IMR-90 (cell line): ENCODE measurements around the gene VIPR2. TPM values are rescaled to one million over a fixed set of nuclear protein-coding genes. Genes with fewer than 3 reads are reported as not detected.
"Not testable (repeated sequence)": the region's sequence is repeated elsewhere in the genome, so short reads cannot be mapped to it uniquely, and the experiment has no call there.

Experiments
- ATAC-seq: fragments of 200-7000 bp; cut with Tn5 transposase; 2 replicates; pipeline ENCODE4 v1.9.1; 2020; ENCODE audit warnings: low read depth, mild to moderate bottlenecking, moderate library complexity
- BruUV-seq: library from RNA; stranded (reverse); fragments of 400-500 nt; replicated peaks from 2 replicates; lab custom pipeline; 2021; lab: Mats Ljungman, UMichigan
- CTCF ChIA-PET: fragments of 300-600 bp; formaldehyde crosslinking; extraction: SDS; loops from one replicate; lab custom pipeline; 2021; ENCODE audit warnings: antibody characterized with exemption; lab: Yijun Ruan, JAX
- POLR2A ChIA-PET: fragments of 300-600 bp; sonication (Branson Sonifier 250); formaldehyde crosslinking; loops from one replicate; lab custom pipeline; 2022; ENCODE audit warnings: antibody characterized with exemption; ENCODE audit not compliant: unreplicated experiment; lab: Charles Lee
- DNase-seq: peaks from one replicate; pipeline ENCODE4 v3.0.0; 2013
- H2AFZ ChIP-seq: replicated peaks from 2 replicates; pipeline ENCODE3; 2013; ENCODE audit warnings: low read length, mild to moderate bottlenecking; ENCODE audit not compliant: poor library complexity
- H2AK5ac ChIP-seq: 2 replicates; pipeline ENCODE4 v1.6.1; 2013; ENCODE audit warnings: low read depth, low read length, inconsistent platforms
- H2AK9ac ChIP-seq: replicated peaks from 2 replicates; pipeline ENCODE3; 2013; ENCODE audit warnings: mild to moderate bottlenecking, low read depth, low read length, moderate library complexity; ENCODE audit not compliant: poor library complexity
- H2BK120ac ChIP-seq: 2 replicates; pipeline ENCODE4 v1.6.1; 2013; ENCODE audit warnings: low read depth, low read length, inconsistent platforms
- H2BK15ac ChIP-seq: 3 replicates; pipeline ENCODE4 v1.6.1; 2013; ENCODE audit warnings: low read depth, low read length, inconsistent platforms
- H2BK20ac ChIP-seq: 2 replicates; pipeline ENCODE4 v1.6.1; 2013; ENCODE audit warnings: low read depth, mild to moderate bottlenecking, inconsistent platforms, low read length, moderate library complexity
- H2BK5ac ChIP-seq: 2 replicates; pipeline ENCODE4 v1.6.1; 2013; ENCODE audit warnings: mild to moderate bottlenecking, low read depth, low read length, inconsistent platforms; ENCODE audit not compliant: poor library complexity, severe bottlenecking
- H3K14ac ChIP-seq: replicated peaks from 2 replicates; pipeline ENCODE4 v1.6.1; 2013; ENCODE audit warnings: low read depth, low read length, inconsistent platforms
- H3K18ac ChIP-seq: 2 replicates; pipeline ENCODE4 v1.6.1; 2013; ENCODE audit warnings: low read depth, low read length, control low read depth
- H3K23ac ChIP-seq: 2 replicates; pipeline ENCODE4 v1.6.1; 2013; ENCODE audit warnings: low read depth, low read length, inconsistent platforms
- H3K27ac ChIP-seq: 2 replicates; pipeline ENCODE4 v1.5.1; 2013; ENCODE audit warnings: mild to moderate bottlenecking, control low read depth, low read length; ENCODE audit not compliant: insufficient read depth
- H3K27me3 ChIP-seq: 2 replicates; pipeline ENCODE4 v1.6.1; 2013; ENCODE audit warnings: low read length; ENCODE audit not compliant: control insufficient read depth, insufficient read depth
- H3K36me3 ChIP-seq: 2 replicates; pipeline ENCODE4 v1.6.1; 2013; ENCODE audit warnings: low read length, mixed read lengths; ENCODE audit not compliant: control insufficient read depth, insufficient read depth
- H3K4ac ChIP-seq: 2 replicates; pipeline ENCODE4 v1.6.1; 2013; ENCODE audit warnings: low read depth, low read length, inconsistent platforms
- H3K4me1 ChIP-seq: 2 replicates; pipeline ENCODE4 v1.6.1; 2013; ENCODE audit warnings: low read length, mixed read lengths; ENCODE audit not compliant: control insufficient read depth, insufficient read depth
- H3K4me2 ChIP-seq: 2 replicates; pipeline ENCODE4 v1.6.1; 2013; ENCODE audit warnings: low read depth, mild to moderate bottlenecking, control low read depth, low read length, moderate library complexity
- H3K4me3 ChIP-seq: 2 replicates; pipeline ENCODE4 v1.5.1; 2013; ENCODE audit warnings: low read depth, mild to moderate bottlenecking, control low read depth, low read length, moderate library complexity; ENCODE audit not compliant: insufficient read depth
- H3K56ac ChIP-seq: 2 replicates; pipeline ENCODE4 v1.6.1; 2013; ENCODE audit warnings: low read length, inconsistent platforms; ENCODE audit not compliant: insufficient read depth; ENCODE audit errors: extremely low read depth
- H3K79me1 ChIP-seq, 2 experiments: 2 replicates each; pipeline ENCODE4 v1.6.1; 2013; ENCODE audit warnings: low read length in 2 of 2, inconsistent platforms in 1 of 2, low read depth in 1 of 2
- H3K9ac ChIP-seq: 2 replicates; pipeline ENCODE4 v1.6.1; 2013; ENCODE audit warnings: low read depth, low read length, control low read depth
- H3K9me1 ChIP-seq: 2 replicates; pipeline ENCODE4 v1.6.1; 2013; ENCODE audit warnings: low read length, inconsistent platforms; ENCODE audit not compliant: insufficient read depth
- H3K9me3 ChIP-seq: 2 replicates; pipeline ENCODE4 v1.6.1; 2013; ENCODE audit warnings: low read length; ENCODE audit not compliant: control insufficient read depth, insufficient read depth
- H4K20me1 ChIP-seq: 2 replicates; pipeline ENCODE4 v1.6.1; 2013; ENCODE audit warnings: low read length, inconsistent platforms; ENCODE audit not compliant: insufficient read depth
- H4K5ac ChIP-seq: 2 replicates; pipeline ENCODE4 v1.6.1; 2013; ENCODE audit warnings: mild to moderate bottlenecking, low read depth, low read length, control low read depth
- H4K8ac ChIP-seq, 2 experiments: 2 replicates each; pipeline ENCODE4 v1.6.1; 2013; ENCODE audit warnings: low read depth in 2 of 2, low read length in 2 of 2, control low read depth in 1 of 2, inconsistent platforms in 1 of 2
- H4K91ac ChIP-seq: 2 replicates; pipeline ENCODE4 v1.6.1; 2013; ENCODE audit warnings: low read depth, low read length, inconsistent platforms; ENCODE audit not compliant: insufficient read depth
- WGBS, 2 experiments: methylation state at CpG; one replicate each; pipeline versions ENCODE4 v1.1.5 to v1.1.7; 2013; ENCODE audit warnings: missing lambda C conversion rate in 2 of 2; ENCODE audit not compliant: insufficient read length in 1 of 2; ENCODE audit errors: extremely low coverage in 2 of 2; 5-methylcytosine and 5-hydroxymethylcytosine counted together
- dilution Hi-C: fragments of 300-500 bp; cut with HindIII; formaldehyde crosslinking; loops from one replicate; pipeline ENCODE4 v1.14.3; 2018; ENCODE audit warnings: low sequenced_read_pairs; ENCODE audit not compliant: unreplicated experiment
- in situ Hi-C: fragments of 300-500 bp; cut with MboI; formaldehyde crosslinking; loops from 3 replicates; pipeline ENCODE4 v1.14.3; 2019; ENCODE audit warnings: low sequenced_read_pairs, inconsistent platforms, mixed read lengths
- intact Hi-C: fragments of 100-400 bp; cut with micrococcal nuclease; formaldehyde crosslinking; loops from 2 replicates; pipeline ENCODE4 v1.10.0; 2022
- polyA plus RNA-seq, 3 experiments: library from polyadenylated mRNA; depleted of rRNA; stranded (reverse); fragments of >200 nt; gene quantifications; 2 replicates each; pipeline ENCODE4 v1.2.3, GENCODE V29; 2012; ENCODE audit warnings: low replicate concordance in 1 of 3
- total RNA-seq: library from RNA; depleted of rRNA; stranded (reverse); fragments of >200 nt; gene quantifications from 2 replicates; pipeline ENCODE4 v1.2.3, GENCODE V29; 2012

VIPR2 gene
- total and polyA plus RNA-seq, 2 of the 4 experiments (the other 2 are of a cell fraction) = not detected

GRCh38 chr7:159101661-159102091 is 43.0 kb downstream of the VIPR2 start:
- CTCF ChIA-PET, H4K20me1 ChIP-seq, H2BK120ac ChIP-seq, H3K23ac ChIP-seq, H3K27ac ChIP-seq, ATAC-seq, H3K4me2 ChIP-seq, H3K18ac ChIP-seq, H3K79me1 ChIP-seq, H2AK5ac ChIP-seq, in situ Hi-C loops, H3K4me3 ChIP-seq, DNase-seq, H3K4ac ChIP-seq, BruUV-seq, H2BK20ac ChIP-seq, H2BK15ac ChIP-seq, H3K9ac ChIP-seq, H3K56ac ChIP-seq, POLR2A ChIA-PET, intact Hi-C loops, H3K36me3 ChIP-seq, H3K14ac ChIP-seq, H4K91ac ChIP-seq, H4K8ac ChIP-seq, dilution Hi-C loops, H3K27me3 ChIP-seq, H2AFZ ChIP-seq, H2BK5ac ChIP-seq, H3K4me1 ChIP-seq, H3K9me1 ChIP-seq, H2AK9ac ChIP-seq, H4K5ac ChIP-seq: not testable (repeated sequence)
- H3K9me3 ChIP-seq = peaks cover 52% of the 10 kb centered on the region
- WGBS, 2 experiments = 94% methylated on average over 11 of the region's 42 CpGs; no CpG with 5 or more reads in 1 of the 2 experiments

GRCh38 chr7:159101083-159101395 is 43.6 kb downstream of the VIPR2 start:
- BruUV-seq, H3K9ac ChIP-seq, H4K91ac ChIP-seq, H4K8ac ChIP-seq, H2AK5ac ChIP-seq, H4K20me1 ChIP-seq, H3K27me3 ChIP-seq, H2AFZ ChIP-seq, ATAC-seq, H3K4me3 ChIP-seq, H3K4me1 ChIP-seq, H3K14ac ChIP-seq, in situ Hi-C loops, H2AK9ac ChIP-seq, CTCF ChIA-PET, H3K27ac ChIP-seq, H3K23ac ChIP-seq, H3K18ac ChIP-seq, H2BK20ac ChIP-seq, H3K4me2 ChIP-seq, H2BK5ac ChIP-seq, dilution Hi-C loops, H3K56ac ChIP-seq, H3K79me1 ChIP-seq, H2BK15ac ChIP-seq, POLR2A ChIA-PET, H3K36me3 ChIP-seq, DNase-seq, H2BK120ac ChIP-seq, H3K9me1 ChIP-seq, H3K4ac ChIP-seq, H4K5ac ChIP-seq, intact Hi-C loops: not testable (repeated sequence)
- WGBS, 2 experiments = 90% methylated on average over 12 of the region's 33 CpGs; no CpG with 5 or more reads in 1 of the 2 experiments
- peaks cover 57% of the 10 kb centered on the region for H3K9me3 ChIP-seq
